ENCODE measurements around the gene TRIM5. TPM values are rescaled to one million over a fixed set of nuclear protein-coding genes. Genes with fewer than 3 reads are reported as not detected.

The TRIM5 gene
- total RNA-seq, 3 donors from 2014 or later (not counting 1 experiment from before 2014, with no cell fraction given): 16.3 to 24.4 (median 20.2) TPM

DNA sequence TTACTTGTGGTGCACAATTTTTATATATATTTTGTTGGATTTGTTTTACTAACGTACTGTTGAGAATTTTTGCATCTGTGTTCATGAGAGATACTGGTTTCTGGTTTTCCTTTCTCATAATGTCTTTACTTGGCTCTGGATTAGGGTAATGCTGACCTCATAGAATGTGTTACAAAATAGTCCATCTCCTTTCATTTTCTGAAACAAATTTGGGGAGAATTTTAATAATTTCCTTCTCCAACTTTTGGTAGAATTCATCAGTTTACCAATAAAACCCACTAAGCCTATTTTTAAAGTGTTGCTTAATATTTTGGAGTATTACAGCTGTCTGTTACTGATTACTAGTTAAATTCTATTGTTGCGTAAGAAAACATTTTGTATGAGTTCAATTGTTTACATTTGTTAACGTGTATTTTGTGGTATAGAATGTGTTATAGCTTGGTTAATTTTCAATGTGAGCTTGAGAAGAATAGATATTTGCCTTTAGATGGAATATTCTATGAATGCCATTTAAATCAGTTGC, 16.2 kb upstream of the TRIM5 start:
- TF ChIP-seq, protein P1, sequence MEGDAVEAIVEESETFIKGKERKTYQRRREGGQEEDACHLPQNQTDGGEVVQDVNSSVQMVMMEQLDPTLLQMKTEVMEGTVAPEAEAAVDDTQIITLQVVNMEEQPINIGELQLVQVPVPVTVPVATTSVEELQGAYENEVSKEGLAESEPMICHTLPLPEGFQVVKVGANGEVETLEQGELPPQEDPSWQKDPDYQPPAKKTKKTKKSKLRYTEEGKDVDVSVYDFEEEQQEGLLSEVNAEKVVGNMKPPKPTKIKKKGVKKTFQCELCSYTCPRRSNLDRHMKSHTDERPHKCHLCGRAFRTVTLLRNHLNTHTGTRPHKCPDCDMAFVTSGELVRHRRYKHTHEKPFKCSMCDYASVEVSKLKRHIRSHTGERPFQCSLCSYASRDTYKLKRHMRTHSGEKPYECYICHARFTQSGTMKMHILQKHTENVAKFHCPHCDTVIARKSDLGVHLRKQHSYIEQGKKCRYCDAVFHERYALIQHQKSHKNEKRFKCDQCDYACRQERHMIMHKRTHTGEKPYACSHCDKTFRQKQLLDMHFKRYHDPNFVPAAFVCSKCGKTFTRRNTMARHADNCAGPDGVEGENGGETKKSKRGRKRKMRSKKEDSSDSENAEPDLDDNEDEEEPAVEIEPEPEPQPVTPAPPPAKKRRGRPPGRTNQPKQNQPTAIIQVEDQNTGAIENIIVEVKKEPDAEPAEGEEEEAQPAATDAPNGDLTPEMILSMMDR (IDR thresholded peaks at IDR 0.05): no peak
- Mint-ChIP-seq H3K4me3 (no peak overlapping the region), H3K27me3 (ENCODE audit: low read depth in 2 of 2) (no peaks in the 10 kb centered on the region), H3K27ac (peak overlapping the region; percentile 78 to 84), H3K4me1 (peaks cover 61 to 68% of the 10 kb centered on the region in 2 donors), H3K36me3 (peaks cover 34% of the 10 kb centered on the region), H3K9me3 (no peaks in the 10 kb centered on the region)
- no peak overlapping the region for H3K4me3 ChIP-seq (ENCODE audit: low read length)
- no peaks in the 10 kb centered on the region for H3K9me3 ChIP-seq (ENCODE audit: control insufficient read depth, insufficient read depth, low read length)
- WGBS (ENCODE audit: insufficient coverage): 49% methylated on average over 3 of the region's 3 CpGs
- no peaks in the 10 kb centered on the region for H3K27me3 ChIP-seq (ENCODE audit: control insufficient read depth, insufficient read depth, low read length)
- peaks cover 75% of the 10 kb centered on the region for H3K36me3 ChIP-seq (ENCODE audit: control insufficient read depth, insufficient read depth, low read length)
- no peak for DNase-seq
- H3K4me1 ChIP-seq (ENCODE audit: control insufficient read depth, insufficient read depth, low read length): no peaks in the 10 kb centered on the region
- intact Hi-C loops (cut with micrococcal nuclease): loop anchor here (2.0 kb wide), 1 partner anchor 16 kb away; the partner anchor contains the start of gene TRIM5
- ATAC-seq: no peak
- no peak overlapping the region for H3K27ac ChIP-seq (ENCODE audit: low read length)

DNA sequence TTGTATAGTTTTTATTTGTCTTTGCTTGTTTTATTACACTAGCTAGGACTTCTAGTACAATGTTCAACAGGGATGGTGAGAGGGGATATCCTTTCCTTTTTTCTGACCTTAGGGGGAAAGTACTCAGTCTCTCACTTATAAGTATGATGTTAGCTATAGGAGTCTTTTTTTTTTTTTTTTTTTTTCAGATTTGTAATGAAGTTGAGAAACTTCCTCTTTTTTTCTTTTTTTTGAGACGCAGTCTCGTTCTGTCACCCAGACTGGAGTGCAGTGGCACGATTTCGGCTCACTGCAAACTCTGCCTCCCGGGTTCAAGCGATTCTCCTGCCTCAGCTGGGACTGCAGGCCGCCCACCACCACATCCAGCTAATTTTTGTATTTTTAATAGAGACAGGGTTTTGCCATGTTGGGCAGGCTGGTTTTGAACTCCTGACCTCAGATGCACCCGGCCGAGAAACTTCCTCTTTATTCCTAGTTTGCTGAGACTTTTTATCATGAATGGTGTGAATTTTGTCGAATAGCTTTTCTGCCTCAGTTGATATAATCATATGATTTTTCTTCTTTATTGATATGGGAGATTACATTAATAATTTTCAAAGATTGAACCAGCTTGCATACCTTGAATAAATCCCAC, 15.7 kb upstream of the TRIM5 start:
- H3K27me3 ChIP-seq (ENCODE audit: control insufficient read depth, insufficient read depth, low read length): no peaks in the 10 kb centered on the region
- H3K36me3 Mint-ChIP-seq: peaks cover 35% of the 10 kb centered on the region
- no peaks in the 10 kb centered on the region for H3K9me3 ChIP-seq (ENCODE audit: control insufficient read depth, insufficient read depth, low read length)
- H3K27ac Mint-ChIP-seq: peak overlapping the region; percentile 78 to 84
- H3K4me1 ChIP-seq (ENCODE audit: control insufficient read depth, insufficient read depth, low read length): no peaks in the 10 kb centered on the region
- H3K36me3 ChIP-seq (ENCODE audit: control insufficient read depth, insufficient read depth, low read length): peaks cover 74% of the 10 kb centered on the region
- intact Hi-C loops (cut with micrococcal nuclease): loop anchor here (2.0 kb wide), 1 partner anchor 16 kb away; the partner anchor contains the start of gene TRIM5
- no peak for DNase-seq
- H3K27ac ChIP-seq (ENCODE audit: low read length): no peak overlapping the region
- H3K4me3 ChIP-seq (ENCODE audit: low read length): no peak overlapping the region
- TF ChIP-seq, protein P1 (IDR thresholded peaks at IDR 0.05): no peak
- no peak for ATAC-seq
- peaks cover 64 to 71% of the 10 kb centered on the region in 2 donors for H3K4me1 Mint-ChIP-seq
- H3K4me3 Mint-ChIP-seq: no peak overlapping the region
- no peaks in the 10 kb centered on the region for H3K9me3 Mint-ChIP-seq
- WGBS (ENCODE audit: insufficient coverage): 31% methylated on average over 6 of the region's 10 CpGs
- H3K27me3 Mint-ChIP-seq (ENCODE audit: low read depth in 2 of 2): no peaks in the 10 kb centered on the region

DNA sequence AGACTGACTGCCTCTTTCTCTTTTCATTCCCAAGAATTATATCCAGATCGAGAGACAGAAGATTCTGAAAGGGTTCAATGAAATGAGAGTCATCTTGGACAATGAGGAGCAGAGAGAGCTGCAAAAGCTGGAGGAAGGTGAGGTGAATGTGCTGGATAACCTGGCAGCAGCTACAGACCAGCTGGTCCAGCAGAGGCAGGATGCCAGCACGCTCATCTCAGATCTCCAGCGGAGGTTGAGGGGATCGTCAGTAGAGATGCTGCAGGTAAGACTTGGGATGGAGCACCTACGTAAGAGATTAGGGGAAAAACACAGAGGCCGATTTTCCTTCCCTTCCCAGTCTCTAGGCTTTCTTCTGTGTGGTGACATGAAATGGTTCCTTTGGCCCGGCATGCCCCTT, 13.4 kb upstream of the TRIM5 start:
- Histone ChIP-seq H3K9me3 (ENCODE audit: control insufficient read depth, insufficient read depth, low read length) (no peaks in the 10 kb centered on the region), H3K36me3 (ENCODE audit: control insufficient read depth, insufficient read depth, low read length) (peaks cover 68% of the 10 kb centered on the region), H3K4me3 (ENCODE audit: low read length) (no peak overlapping the region), H3K27ac (ENCODE audit: low read length) (no peak overlapping the region), H3K4me1 (ENCODE audit: control insufficient read depth, insufficient read depth, low read length) (peaks cover 5% of the 10 kb centered on the region), H3K27me3 (ENCODE audit: control insufficient read depth, insufficient read depth, low read length) (no peaks in the 10 kb centered on the region)
- Mint-ChIP-seq H3K36me3 (peaks cover 35% of the 10 kb centered on the region), H3K4me3 (no peak overlapping the region), H3K27me3 (ENCODE audit: low read depth in 2 of 2) (no peaks in the 10 kb centered on the region), H3K9me3 (no peaks in the 10 kb centered on the region), H3K4me1 (peaks cover 68 to 73% of the 10 kb centered on the region in 2 donors), H3K27ac (peak overlapping the region; percentile 62 to 78)
- intact Hi-C loops (cut with micrococcal nuclease): no loop called here
- DNase-seq: no peak
- TF ChIP-seq, protein P1 (IDR thresholded peaks at IDR 0.05): no peak
- no peak for ATAC-seq
- 99% methylated on average over 5 of the region's 7 CpGs for WGBS (ENCODE audit: insufficient coverage)

Data from natural killer cell (primary cell).